HepG2 (cell line): ENCODE data around the gene SYPL2. TPM values are rescaled to one million over a fixed set of nuclear protein-coding genes. Genes with fewer than 3 reads are reported as not detected.

Experiments
- AGO1 ChIP-seq: fragments of 200-400 bp; formaldehyde crosslinking; IDR thresholded peaks from 2 replicates; pipeline ENCODE4 v1.6.1; 2017; ENCODE audit warnings: mild to moderate bottlenecking, low read depth, low read length, moderate library complexity; ENCODE audit not compliant: poor library complexity, severe bottlenecking
- CENPT ChIP-seq: sonication (generic); formaldehyde crosslinking; IDR thresholded peaks from 2 replicates; pipeline ENCODE4 v1.8.0; 2022; ENCODE audit warnings: low read depth, mild to moderate bottlenecking, moderate library complexity, missing genetic modification reagents
- FOXA3 ChIP-seq: IDR thresholded peaks from 2 replicates; pipeline ENCODE4 v1.6.1; 2016; ENCODE audit warnings: missing genetic modification reagents, missing compliant biosample characterization
- HMGA1 ChIP-seq: sonication (generic); formaldehyde crosslinking; conservative IDR thresholded peaks from 2 replicates; pipeline ENCODE4 v1.4.0; 2020; ENCODE audit warnings: missing genetic modification reagents
- HNRNPUL1 ChIP-seq: fragments of 200-400 bp; formaldehyde crosslinking; IDR thresholded peaks from 2 replicates; pipeline ENCODE4 v1.6.1; 2017; ENCODE audit warnings: low read depth, mild to moderate bottlenecking, low read length, moderate library complexity
- MLLT10 ChIP-seq: sonication (generic); formaldehyde crosslinking; IDR thresholded peaks from 2 replicates; pipeline ENCODE4 v1.4.0; 2020; ENCODE audit warnings: missing genetic modification reagents
- NFE2L2 ChIP-seq: fragments of 150-350 bp; IDR thresholded peaks from 2 replicates; pipeline ENCODE4 v1.6.1; 2014; ENCODE audit warnings: low read length
- NR1H2 ChIP-seq: sonication (generic); formaldehyde crosslinking; IDR thresholded peaks from 2 replicates; pipeline ENCODE4 v1.8.1; 2022; ENCODE audit warnings: low read depth, missing genetic modification reagents, borderline replicate concordance
- SSRP1 ChIP-seq: IDR thresholded peaks from 2 replicates; pipeline ENCODE4 v1.6.1; 2016; ENCODE audit warnings: control low read depth
- STAT5B ChIP-seq: sonication (generic); formaldehyde crosslinking; IDR thresholded peaks from 2 replicates; pipeline ENCODE4 v1.4.0; 2020; ENCODE audit warnings: missing genetic modification reagents
- TCF12 ChIP-seq, 2 experiments: fragments of 450-650 bp in 1 of 2; sonication (generic) in 1 of 2; formaldehyde crosslinking in 1 of 2; IDR thresholded peaks; 2 replicates each; pipeline versions ENCODE4 v1.6.1 to v1.8.0; 2017 to 2022; ENCODE audit warnings: antibody characterized with exemption in 1 of 2, mild to moderate bottlenecking in 1 of 2, missing genetic modification reagents in 1 of 2, moderate library complexity in 1 of 2
- ZBTB3 ChIP-seq: sonication (generic); formaldehyde crosslinking; IDR thresholded peaks from 2 replicates; pipeline ENCODE4 v1.4.0; 2020; ENCODE audit warnings: low read depth, mild to moderate bottlenecking, moderate library complexity, missing genetic modification reagents, borderline replicate concordance
- ZNF20 ChIP-seq: sonication (generic); formaldehyde crosslinking; IDR thresholded peaks from 2 replicates; pipeline ENCODE4 v1.4.0; 2020; ENCODE audit warnings: mild to moderate bottlenecking, moderate library complexity, missing genetic modification reagents
- ZNF207 ChIP-seq: fragments of 450-650 bp; IDR thresholded peaks from 2 replicates; pipeline ENCODE4 v1.6.1; 2016; ENCODE audit warnings: antibody characterized with exemption, borderline replicate concordance
- ZNF441 ChIP-seq: sonication (generic); formaldehyde crosslinking; IDR thresholded peaks from 2 replicates; pipeline ENCODE4 v1.7.0; 2021; ENCODE audit warnings: missing genetic modification reagents, borderline replicate concordance
- ZNF546 ChIP-seq: sonication (generic); formaldehyde crosslinking; conservative IDR thresholded peaks from 2 replicates; pipeline ENCODE4 v1.8.1; 2023; ENCODE audit warnings: mild to moderate bottlenecking, missing genetic modification reagents
- ZNF709 ChIP-seq: sonication (generic); formaldehyde crosslinking; IDR thresholded peaks from 2 replicates; pipeline ENCODE4 v1.5.0; 2020; ENCODE audit warnings: mild to moderate bottlenecking, missing genetic modification reagents
- polyA plus RNA-seq, 8 experiments: library from polyadenylated mRNA; depleted of rRNA in 3 of 8; stranded (reverse) in 7 of 8; unstranded in 1 of 8; fragments of >200 nt; fragmentation: Illumina TruSeq in 4 of 8; extraction: Trizol in 4 of 8; gene quantifications; 2 replicates each; pipeline versions ENCODE4 v1.2.1 to v1.2.3, GENCODE V29; 2011 to 2016; ENCODE audit warnings: low read depth in 4 of 8, missing spikeins in 1 of 8, mixed read lengths in 1 of 8; ENCODE audit not compliant: insufficient read depth in 1 of 8
- total RNA-seq, 5 experiments: library from RNA; depleted of rRNA; stranded (reverse); fragments of >200 nt; fragmentation: Illumina TruSeq; extraction: Trizol; gene quantifications; 2 replicates each; pipeline ENCODE4 v1.2.3, GENCODE V29; 2016; ENCODE audit warnings: low read depth in 1 of 5
- TF ChIP-seq, protein P1 (sequence below): sonication (generic); formaldehyde crosslinking; IDR thresholded peaks from 2 replicates; pipeline ENCODE4 v1.5.1; 2020; ENCODE audit warnings: mild to moderate bottlenecking, missing genetic modification reagents, moderate library complexity
- TF ChIP-seq, protein P2 (sequence below): IDR thresholded peaks from 2 replicates; pipeline ENCODE4 v1.6.1; 2016
- TF ChIP-seq, protein P3 (sequence below): sonication (generic); formaldehyde crosslinking; IDR thresholded peaks from 2 replicates; pipeline ENCODE4 v1.5.0; 2020; ENCODE audit warnings: missing genetic modification reagents
- TF ChIP-seq, protein P4 (sequence below): fragments of 450-650 bp; IDR thresholded peaks from 2 replicates; pipeline ENCODE4 v1.6.1; 2017; ENCODE audit warnings: mild to moderate bottlenecking
- TF ChIP-seq, protein P5 (sequence below): sonication (generic); formaldehyde crosslinking; IDR thresholded peaks from 2 replicates; pipeline ENCODE4 v1.4.0; 2020; ENCODE audit warnings: mild to moderate bottlenecking, missing genetic modification reagents

The SYPL2 gene
- total and polyA plus RNA-seq, 2 of the 13 experiments (the other 11 are each of a cell fraction or from before 2014, with no cell fraction given), result 0.17 to 0.24 TPM

DNA sequence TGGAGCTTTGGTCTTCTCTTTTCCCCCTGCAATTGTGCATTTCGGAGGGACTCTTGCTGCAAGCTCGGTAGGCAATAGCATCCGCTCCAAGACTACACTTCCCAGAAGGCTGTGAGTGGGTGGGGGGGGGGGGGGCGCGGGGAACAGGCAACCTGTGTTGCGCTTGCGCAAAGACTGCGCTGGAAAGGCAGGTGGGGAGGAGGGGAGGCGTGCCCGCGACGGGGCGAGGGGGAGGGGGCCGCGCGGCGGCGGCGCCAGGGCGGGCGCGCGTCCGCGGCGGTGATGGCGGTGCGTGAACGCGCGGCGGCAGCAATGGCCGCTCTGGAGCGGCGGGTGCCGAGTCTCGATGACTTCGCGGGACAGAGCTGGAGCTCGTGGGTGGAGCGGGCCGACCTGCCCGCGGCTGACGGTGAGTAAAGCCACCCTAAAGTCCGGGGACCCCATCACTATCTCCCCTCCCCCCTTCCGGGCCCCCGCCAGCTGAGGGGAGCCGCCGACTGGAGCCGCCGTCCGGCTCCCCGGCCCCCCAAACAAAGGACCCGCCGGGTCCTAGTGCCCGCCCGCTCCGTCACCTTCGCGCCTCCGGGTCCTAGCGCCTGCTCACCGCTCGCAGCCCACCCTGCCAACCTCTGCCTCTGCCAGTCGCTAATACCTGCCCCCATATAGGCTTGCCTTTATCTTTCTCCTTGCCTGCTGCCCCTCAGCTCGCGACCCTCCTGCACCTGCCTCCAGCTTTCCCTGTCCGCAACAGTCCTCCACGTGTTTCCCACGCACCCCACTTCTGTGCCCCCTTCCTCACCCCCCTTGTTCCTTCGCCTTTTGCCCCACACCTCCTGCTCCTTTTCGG lies 17.5 kb downstream of the SYPL2 start, which contains the start of gene ATXN7L2 (continued):
- TF ChIP-seq, protein P1, sequence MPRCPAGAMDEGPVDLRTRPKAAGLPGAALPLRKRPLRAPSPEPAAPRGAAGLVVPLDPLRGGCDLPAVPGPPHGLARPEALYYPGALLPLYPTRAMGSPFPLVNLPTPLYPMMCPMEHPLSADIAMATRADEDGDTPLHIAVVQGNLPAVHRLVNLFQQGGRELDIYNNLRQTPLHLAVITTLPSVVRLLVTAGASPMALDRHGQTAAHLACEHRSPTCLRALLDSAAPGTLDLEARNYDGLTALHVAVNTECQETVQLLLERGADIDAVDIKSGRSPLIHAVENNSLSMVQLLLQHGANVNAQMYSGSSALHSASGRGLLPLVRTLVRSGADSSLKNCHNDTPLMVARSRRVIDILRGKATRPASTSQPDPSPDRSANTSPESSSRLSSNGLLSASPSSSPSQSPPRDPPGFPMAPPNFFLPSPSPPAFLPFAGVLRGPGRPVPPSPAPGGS (CRISPR knock-in tag), result 0 out of 2 replicates have a peak, but pooled peaks have one; percentile 24
- no peak for TF ChIP-seq MLLT10 (CRISPR knock-in tag)
- no peak for TF ChIP-seq ZNF20 (CRISPR knock-in tag)
- TF ChIP-seq STAT5B (CRISPR knock-in tag), result no peak
- TF ChIP-seq CENPT (CRISPR knock-in tag), result 0 out of 2 replicates have a peak, but pooled peaks have one; percentile 73
- no peak for TF ChIP-seq TCF12 (IDR thresholded peaks at IDR 0.05)
- TF ChIP-seq TCF12 (CRISPR knock-in tag; IDR thresholded peaks at IDR 0.05), result no peak
- no peak for TF ChIP-seq HNRNPUL1
- TF ChIP-seq, protein P2, sequence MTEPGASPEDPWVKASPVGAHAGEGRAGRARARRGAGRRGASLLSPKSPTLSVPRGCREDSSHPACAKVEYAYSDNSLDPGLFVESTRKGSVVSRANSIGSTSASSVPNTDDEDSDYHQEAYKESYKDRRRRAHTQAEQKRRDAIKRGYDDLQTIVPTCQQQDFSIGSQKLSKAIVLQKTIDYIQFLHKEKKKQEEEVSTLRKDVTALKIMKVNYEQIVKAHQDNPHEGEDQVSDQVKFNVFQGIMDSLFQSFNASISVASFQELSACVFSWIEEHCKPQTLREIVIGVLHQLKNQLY (CRISPR knock-in tag), result no peak
- no peak for TF ChIP-seq ZNF207
- TF ChIP-seq NFE2L2, result no peak
- TF ChIP-seq, protein P3, sequence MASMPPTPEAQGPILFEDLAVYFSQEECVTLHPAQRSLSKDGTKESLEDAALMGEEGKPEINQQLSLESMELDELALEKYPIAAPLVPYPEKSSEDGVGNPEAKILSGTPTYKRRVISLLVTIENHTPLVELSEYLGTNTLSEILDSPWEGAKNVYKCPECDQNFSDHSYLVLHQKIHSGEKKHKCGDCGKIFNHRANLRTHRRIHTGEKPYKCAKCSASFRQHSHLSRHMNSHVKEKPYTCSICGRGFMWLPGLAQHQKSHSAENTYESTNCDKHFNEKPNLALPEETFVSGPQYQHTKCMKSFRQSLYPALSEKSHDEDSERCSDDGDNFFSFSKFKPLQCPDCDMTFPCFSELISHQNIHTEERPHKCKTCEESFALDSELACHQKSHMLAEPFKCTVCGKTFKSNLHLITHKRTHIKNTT (CRISPR knock-in tag), result no peak
- no peak for TF ChIP-seq SSRP1
- TF ChIP-seq, protein P4, sequence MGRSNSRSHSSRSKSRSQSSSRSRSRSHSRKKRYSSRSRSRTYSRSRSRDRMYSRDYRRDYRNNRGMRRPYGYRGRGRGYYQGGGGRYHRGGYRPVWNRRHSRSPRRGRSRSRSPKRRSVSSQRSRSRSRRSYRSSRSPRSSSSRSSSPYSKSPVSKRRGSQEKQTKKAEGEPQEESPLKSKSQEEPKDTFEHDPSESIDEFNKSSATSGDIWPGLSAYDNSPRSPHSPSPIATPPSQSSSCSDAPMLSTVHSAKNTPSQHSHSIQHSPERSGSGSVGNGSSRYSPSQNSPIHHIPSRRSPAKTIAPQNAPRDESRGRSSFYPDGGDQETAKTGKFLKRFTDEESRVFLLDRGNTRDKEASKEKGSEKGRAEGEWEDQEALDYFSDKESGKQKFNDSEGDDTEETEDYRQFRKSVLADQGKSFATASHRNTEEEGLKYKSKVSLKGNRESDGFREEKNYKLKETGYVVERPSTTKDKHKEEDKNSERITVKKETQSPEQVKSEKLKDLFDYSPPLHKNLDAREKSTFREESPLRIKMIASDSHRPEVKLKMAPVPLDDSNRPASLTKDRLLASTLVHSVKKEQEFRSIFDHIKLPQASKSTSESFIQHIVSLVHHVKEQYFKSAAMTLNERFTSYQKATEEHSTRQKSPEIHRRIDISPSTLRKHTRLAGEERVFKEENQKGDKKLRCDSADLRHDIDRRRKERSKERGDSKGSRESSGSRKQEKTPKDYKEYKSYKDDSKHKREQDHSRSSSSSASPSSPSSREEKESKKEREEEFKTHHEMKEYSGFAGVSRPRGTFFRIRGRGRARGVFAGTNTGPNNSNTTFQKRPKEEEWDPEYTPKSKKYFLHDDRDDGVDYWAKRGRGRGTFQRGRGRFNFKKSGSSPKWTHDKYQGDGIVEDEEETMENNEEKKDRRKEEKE, result no peak
- no peak for TF ChIP-seq HMGA1 (CRISPR knock-in tag)
- TF ChIP-seq ZNF441 (CRISPR knock-in tag), result 0 out of 2 replicates have a peak, but pooled peaks have one; percentile 37
- 0 out of 2 replicates have a peak, but pooled peaks have one; percentile 41 for TF ChIP-seq NR1H2 (CRISPR knock-in tag)
- TF ChIP-seq ZNF709, result peak; percentile 61; the same call in 1 of the 2 replicates
- peak; percentile 74; the same call in 1 of the 2 replicates for TF ChIP-seq ZNF546 (CRISPR knock-in tag)
- TF ChIP-seq AGO1, result no peak
- TF ChIP-seq ZBTB3 (CRISPR knock-in tag), result 0 out of 2 replicates have a peak, but pooled peaks have one; percentile 56
- TF ChIP-seq, protein P5, sequence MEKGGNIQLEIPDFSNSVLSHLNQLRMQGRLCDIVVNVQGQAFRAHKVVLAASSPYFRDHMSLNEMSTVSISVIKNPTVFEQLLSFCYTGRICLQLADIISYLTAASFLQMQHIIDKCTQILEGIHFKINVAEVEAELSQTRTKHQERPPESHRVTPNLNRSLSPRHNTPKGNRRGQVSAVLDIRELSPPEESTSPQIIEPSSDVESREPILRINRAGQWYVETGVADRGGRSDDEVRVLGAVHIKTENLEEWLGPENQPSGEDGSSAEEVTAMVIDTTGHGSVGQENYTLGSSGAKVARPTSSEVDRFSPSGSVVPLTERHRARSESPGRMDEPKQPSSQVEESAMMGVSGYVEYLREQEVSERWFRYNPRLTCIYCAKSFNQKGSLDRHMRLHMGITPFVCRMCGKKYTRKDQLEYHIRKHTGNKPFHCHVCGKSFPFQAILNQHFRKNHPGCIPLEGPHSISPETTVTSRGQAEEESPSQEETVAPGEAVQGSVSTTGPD (CRISPR knock-in tag), result no peak
- TF ChIP-seq FOXA3 (CRISPR knock-in tag), result 0 out of 2 replicates have a peak, but pooled peaks have one; percentile 15
